Trophoblast cell (in vitro differentiated cells and primary cell): ENCODE data around the gene GALNS.

ENCODE experiments used
- DNase-seq, 2 donors: peaks; one replicate each; pipeline ENCODE4 v3.0.0-alpha.2; 2016
- H2AFZ ChIP-seq: 2 replicates; pipeline ENCODE4 v1.6.1; 2013; ENCODE audit warnings: low read length, moderate library complexity, mild to moderate bottlenecking; ENCODE audit not compliant: insufficient read depth, poor library complexity
- H2AK5ac ChIP-seq: 2 replicates; pipeline ENCODE4 v1.6.1; 2013; ENCODE audit warnings: mild to moderate bottlenecking, low read length
- H2BK120ac ChIP-seq: 2 replicates; pipeline ENCODE4 v1.6.1; 2013; ENCODE audit warnings: low read length, mild to moderate bottlenecking, moderate library complexity; ENCODE audit not compliant: insufficient read depth, poor library complexity
- H2BK12ac ChIP-seq: 2 replicates; pipeline ENCODE4 v1.6.1; 2013; ENCODE audit warnings: mild to moderate bottlenecking, low read length, moderate library complexity
- H2BK5ac ChIP-seq: 2 replicates; pipeline ENCODE4 v1.6.1; 2013; ENCODE audit warnings: low read length, low read depth, moderate library complexity, mild to moderate bottlenecking; ENCODE audit not compliant: poor library complexity
- H3K14ac ChIP-seq: 2 replicates; pipeline ENCODE4 v1.6.1; 2013; ENCODE audit warnings: mild to moderate bottlenecking, low read length
- H3K18ac ChIP-seq: 2 replicates; pipeline ENCODE4 v1.6.1; 2013; ENCODE audit warnings: mild to moderate bottlenecking, low read length
- H3K23ac ChIP-seq: 2 replicates; pipeline ENCODE4 v1.6.1; 2013; ENCODE audit warnings: low read length
- H3K27ac ChIP-seq: 2 replicates; pipeline ENCODE4 v1.5.1; 2013; ENCODE audit warnings: low read depth, mild to moderate bottlenecking, inconsistent platforms, low read length, moderate library complexity
- H3K27me3 ChIP-seq: 2 replicates; pipeline ENCODE4 v1.6.1; 2013; ENCODE audit warnings: inconsistent platforms, mild to moderate bottlenecking, low read length, moderate library complexity; ENCODE audit not compliant: insufficient read depth
- H3K36me3 ChIP-seq, 2 experiments: 1 replicate in 1 of 2; 2 replicates in 1 of 2; pipeline ENCODE4 v1.6.1; 2013; ENCODE audit warnings: low read length in 2 of 2, mild to moderate bottlenecking in 2 of 2, moderate library complexity in 1 of 2; ENCODE audit not compliant: insufficient read depth in 2 of 2, control insufficient read depth in 1 of 2
- H3K4ac ChIP-seq: 2 replicates; pipeline ENCODE4 v1.6.1; 2013; ENCODE audit warnings: low read depth, mild to moderate bottlenecking, low read length, moderate library complexity
- H3K4me1 ChIP-seq, 2 experiments: 1 replicate in 1 of 2; 2 replicates in 1 of 2; pipeline ENCODE4 v1.6.1; 2013; ENCODE audit warnings: low read length in 2 of 2, mild to moderate bottlenecking in 2 of 2, moderate library complexity in 1 of 2; ENCODE audit not compliant: insufficient read depth in 2 of 2, control insufficient read depth in 1 of 2
- H3K4me2 ChIP-seq: 2 replicates; pipeline ENCODE4 v1.6.1; 2013; ENCODE audit warnings: inconsistent platforms, mild to moderate bottlenecking, low read length, moderate library complexity
- H3K4me3 ChIP-seq: 2 replicates; pipeline ENCODE4 v1.5.1; 2013; ENCODE audit warnings: mild to moderate bottlenecking, low read depth, low read length, inconsistent platforms
- H3K79me1 ChIP-seq: one replicate; pipeline ENCODE4 v1.6.1; 2013; ENCODE audit warnings: low read length
- H3K79me2 ChIP-seq: 2 replicates; pipeline ENCODE4 v1.6.1; 2013; ENCODE audit warnings: low read length, mild to moderate bottlenecking; ENCODE audit not compliant: control insufficient read depth, insufficient read depth, poor library complexity
- H3K9ac ChIP-seq: 2 replicates; pipeline ENCODE4 v1.6.1; 2013; ENCODE audit warnings: mild to moderate bottlenecking, low read length
- H3K9me3 ChIP-seq: 2 replicates; pipeline ENCODE4 v1.6.1; 2013; ENCODE audit warnings: low read depth, mild to moderate bottlenecking, control low read depth, inconsistent platforms, low read length; ENCODE audit not compliant: insufficient read depth
- H4K12ac ChIP-seq: 2 replicates; pipeline ENCODE4 v1.6.1; 2013; ENCODE audit warnings: low read depth, mild to moderate bottlenecking, low read length, moderate library complexity
- H4K8ac ChIP-seq: 2 replicates; pipeline ENCODE4 v1.6.1; 2013; ENCODE audit warnings: low read depth, mild to moderate bottlenecking, low read length, moderate library complexity
- H4K91ac ChIP-seq: one replicate; pipeline ENCODE4 v1.6.1; 2013; ENCODE audit warnings: low read depth, mild to moderate bottlenecking, low read length, moderate library complexity
- WGBS: extraction: QIAGEN DNeasy Blood & Tissue Kit; methylation state at CpG from one replicate; pipeline ENCODE4 v1.1.7; 2013; ENCODE audit warnings: missing lambda C conversion rate; ENCODE audit not compliant: insufficient read length, insufficient coverage; ENCODE audit errors: extremely low coverage; 5-methylcytosine and 5-hydroxymethylcytosine counted together

Gene GALNS

GRCh38 chr16:88764913-88765349 is 91.8 kb downstream of the GALNS start:
- peak overlapping the region; percentile 55 for H3K4me2 ChIP-seq
- H3K18ac ChIP-seq = peak overlapping the region; percentile 31
- H3K9ac ChIP-seq = no peak overlapping the region
- peak overlapping the region; percentile 69 for H4K91ac ChIP-seq
- peaks cover 3% of the 10 kb centered on the region for H3K9me3 ChIP-seq
- H3K79me2 ChIP-seq = peaks cover 15% of the 10 kb centered on the region
- peak overlapping the region; percentile 59 for H2BK120ac ChIP-seq
- peaks cover 21% of the 10 kb centered on the region for H3K79me1 ChIP-seq
- no peak overlapping the region for H3K4me3 ChIP-seq
- H2BK5ac ChIP-seq = peak overlapping the region; percentile 77
- H3K4ac ChIP-seq = peak overlapping the region; percentile 41
- H2AFZ ChIP-seq = no peak overlapping the region
- no peak overlapping the region for H4K12ac ChIP-seq
- peak overlapping the region; percentile 24 for H3K14ac ChIP-seq
- H4K8ac ChIP-seq = no peak overlapping the region
- peaks cover 5 to 7% of the 10 kb centered on the region in 2 experiments for H3K36me3 ChIP-seq
- peak overlapping the region; percentile 59 for H3K27ac ChIP-seq
- peak overlapping the region; percentile 44 for H2BK12ac ChIP-seq
- H2AK5ac ChIP-seq = peak overlapping the region; percentile 27
- no peaks in the 10 kb centered on the region for H3K27me3 ChIP-seq
- DNase-seq = peak; percentile 98 to 99
- H3K23ac ChIP-seq = no peak overlapping the region
- H3K4me1 ChIP-seq = peaks cover 65 to 79% of the 10 kb centered on the region in 2 experiments
- WGBS = no CpG with 5 or more reads among the region's 9 CpGs

- peak overlapping the region; percentile 41 for H2BK5ac ChIP-seq
- H4K91ac ChIP-seq = peak overlapping the region; percentile 40
- peaks cover 7% of the 10 kb centered on the region in 2 experiments for H3K36me3 ChIP-seq
- no peak overlapping the region for H3K23ac ChIP-seq
- peaks cover 15% of the 10 kb centered on the region for H3K79me2 ChIP-seq
- H4K12ac ChIP-seq = no peak overlapping the region
- peak overlapping the region; percentile 50 for H3K27ac ChIP-seq
- H3K18ac ChIP-seq = peak overlapping the region; percentile 26
- peak overlapping the region; percentile 6 for H3K4me2 ChIP-seq
- H3K27me3 ChIP-seq = no peaks in the 10 kb centered on the region
- peak overlapping the region; percentile 3 for H3K4ac ChIP-seq
- H3K9ac ChIP-seq = no peak overlapping the region
- peak overlapping the region; percentile 46 for H3K14ac ChIP-seq
- peaks cover 3% of the 10 kb centered on the region for H3K9me3 ChIP-seq
- peak in 1 of 2 donors; percentile 35 for DNase-seq
- H3K4me3 ChIP-seq = no peak overlapping the region
- H2AFZ ChIP-seq = no peak overlapping the region
- no peak overlapping the region for H4K8ac ChIP-seq
- peak overlapping the region; percentile 61 for H2BK120ac ChIP-seq
- H3K79me1 ChIP-seq = peaks cover 19% of the 10 kb centered on the region
- H3K4me1 ChIP-seq = peaks cover 62 to 79% of the 10 kb centered on the region in 2 experiments
- H2AK5ac ChIP-seq = peak overlapping the region; percentile 20
- no CpG with 5 or more reads among the region's 19 CpGs for WGBS
- H2BK12ac ChIP-seq = peak overlapping the region; percentile 27
Measured at GRCh38 chr16:88764080-88764479, 92.7 kb downstream of the GALNS start.
